Suprapubic skin (tissue), 3 donors: ENCODE data around the gene SNW1.

ENCODE experiments used
- CTCF ChIP-seq, 2 donors: fragments of 200-600 bp in 1 of 2; fragments of 450-650 bp in 1 of 2; sonication (generic) in 1 of 2; IDR thresholded peaks; one replicate each; pipeline ENCODE4 v1.5.1; 2016 to 2019; ENCODE audit warnings: antibody characterized with exemption in 2 of 2, mild to moderate bottlenecking in 1 of 2, moderate library complexity in 1 of 2
- EP300 ChIP-seq: sonication (generic); formaldehyde crosslinking; IDR thresholded peaks from one replicate; pipeline ENCODE4 v1.6.1; 2017; ENCODE audit warnings: antibody characterized with exemption
- POLR2A ChIP-seq, 2 donors: fragments of 450-650 bp; IDR thresholded peaks; one replicate each; pipeline ENCODE4 v1.6.1; 2017; ENCODE audit warnings: antibody characterized with exemption in 2 of 2, mild to moderate bottlenecking in 2 of 2, moderate library complexity in 2 of 2

GRCh38 chr14:77752799-77753516, 8.0 kb downstream of the SNW1 start:
- no peak for TF ChIP-seq EP300
- TF ChIP-seq CTCF (IDR thresholded peaks at IDR 0.05), result no peak
- no peak for TF ChIP-seq POLR2A (IDR thresholded peaks at IDR 0.05)
